Esophagus squamous epithelium (tissue), 4 donors: ENCODE data around the gene CDC27.
A peak's percentile ranks its signal among the peaks of the same experiment; 100 is the strongest.

Source experiments
- CTCF ChIP-seq, 6 experiments: fragments of 450-650 bp in 4 of 6; fragments of 200-600 bp in 2 of 6; sonication (generic) in 2 of 6; IDR thresholded peaks; one replicate each; pipeline ENCODE4 v1.5.1; 2016 to 2019; ENCODE audit warnings: antibody characterized with exemption in 6 of 6, mild to moderate bottlenecking in 4 of 6, moderate library complexity in 4 of 6
- POLR2A ChIP-seq, 4 donors: fragments of 450-650 bp; IDR thresholded peaks; one replicate each; pipeline ENCODE4 v1.6.1; 2017; ENCODE audit warnings: antibody characterized with exemption in 4 of 4, mild to moderate bottlenecking in 4 of 4, moderate library complexity in 3 of 4

GRCh38 chr17:47204722-47205418 is 15.8 kb upstream of the CDC27 start:
- no peak for TF ChIP-seq CTCF (IDR thresholded peaks at IDR 0.05)
- TF ChIP-seq POLR2A (IDR thresholded peaks at IDR 0.05): peak in 1 of 4 donors; percentile 17
